Breast epithelium (tissue), 3 donors: ENCODE data around the gene POLR2H.

Source experiments
- POLR2A ChIP-seq: fragments of 450-650 bp; IDR thresholded peaks from one replicate; pipeline ENCODE4 v1.6.1; 2016; ENCODE audit warnings: antibody characterized with exemption, mild to moderate bottlenecking, moderate library complexity
- TF ChIP-seq, protein P1 (sequence below), 3 donors: fragments of 450-650 bp; IDR thresholded peaks; one replicate each; pipeline ENCODE4 v1.5.1; 2016 to 2017; ENCODE audit warnings: antibody characterized with exemption in 3 of 3, mild to moderate bottlenecking in 3 of 3, moderate library complexity in 3 of 3

DNA sequence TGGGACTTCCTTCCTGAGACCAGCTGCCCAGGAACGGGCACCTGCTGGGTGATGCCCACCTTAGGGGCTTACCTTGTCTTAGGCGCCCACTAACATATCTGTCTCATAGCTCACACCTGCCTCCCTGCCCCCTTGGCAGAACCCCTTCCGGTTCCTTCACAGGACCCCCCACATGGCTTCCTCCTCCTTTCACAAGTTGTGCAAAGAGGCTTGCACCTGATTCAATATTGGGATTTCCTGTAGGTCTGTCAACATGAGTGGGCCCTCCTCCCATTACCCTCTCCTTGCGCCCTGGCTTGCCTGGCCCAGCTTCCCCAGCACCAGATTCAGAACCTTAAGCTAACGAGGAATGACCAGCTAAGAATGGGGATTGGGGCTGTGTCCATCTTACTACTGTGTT lies 15.9 kb downstream of the POLR2H start:
- TF ChIP-seq, protein P1, sequence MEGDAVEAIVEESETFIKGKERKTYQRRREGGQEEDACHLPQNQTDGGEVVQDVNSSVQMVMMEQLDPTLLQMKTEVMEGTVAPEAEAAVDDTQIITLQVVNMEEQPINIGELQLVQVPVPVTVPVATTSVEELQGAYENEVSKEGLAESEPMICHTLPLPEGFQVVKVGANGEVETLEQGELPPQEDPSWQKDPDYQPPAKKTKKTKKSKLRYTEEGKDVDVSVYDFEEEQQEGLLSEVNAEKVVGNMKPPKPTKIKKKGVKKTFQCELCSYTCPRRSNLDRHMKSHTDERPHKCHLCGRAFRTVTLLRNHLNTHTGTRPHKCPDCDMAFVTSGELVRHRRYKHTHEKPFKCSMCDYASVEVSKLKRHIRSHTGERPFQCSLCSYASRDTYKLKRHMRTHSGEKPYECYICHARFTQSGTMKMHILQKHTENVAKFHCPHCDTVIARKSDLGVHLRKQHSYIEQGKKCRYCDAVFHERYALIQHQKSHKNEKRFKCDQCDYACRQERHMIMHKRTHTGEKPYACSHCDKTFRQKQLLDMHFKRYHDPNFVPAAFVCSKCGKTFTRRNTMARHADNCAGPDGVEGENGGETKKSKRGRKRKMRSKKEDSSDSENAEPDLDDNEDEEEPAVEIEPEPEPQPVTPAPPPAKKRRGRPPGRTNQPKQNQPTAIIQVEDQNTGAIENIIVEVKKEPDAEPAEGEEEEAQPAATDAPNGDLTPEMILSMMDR (IDR thresholded peaks at IDR 0.05), result no peak
- no peak for TF ChIP-seq POLR2A
